GM12864 (cell line): ENCODE results near the gene CDH23.
A peak's percentile ranks its signal among the peaks of the same experiment; 100 is the strongest.

Experiments used
- DNase-seq: peaks from one replicate; pipeline ENCODE4 v3.0.0-alpha.2; 2011; ENCODE audit warnings: low read depth
- H3K4me3 ChIP-seq: 2 replicates; pipeline ENCODE4 v1.5.1; 2011; ENCODE audit warnings: mild to moderate bottlenecking, low read depth, low read length, control low read depth
- CTCF ChIP-seq: IDR thresholded peaks from 2 replicates; pipeline ENCODE4 v1.5.1; 2011; ENCODE audit warnings: low read depth, mild to moderate bottlenecking, moderate library complexity, low read length, control low read depth, inconsistent platforms; ENCODE audit errors: missing control alignments

Gene CDH23

DNA sequence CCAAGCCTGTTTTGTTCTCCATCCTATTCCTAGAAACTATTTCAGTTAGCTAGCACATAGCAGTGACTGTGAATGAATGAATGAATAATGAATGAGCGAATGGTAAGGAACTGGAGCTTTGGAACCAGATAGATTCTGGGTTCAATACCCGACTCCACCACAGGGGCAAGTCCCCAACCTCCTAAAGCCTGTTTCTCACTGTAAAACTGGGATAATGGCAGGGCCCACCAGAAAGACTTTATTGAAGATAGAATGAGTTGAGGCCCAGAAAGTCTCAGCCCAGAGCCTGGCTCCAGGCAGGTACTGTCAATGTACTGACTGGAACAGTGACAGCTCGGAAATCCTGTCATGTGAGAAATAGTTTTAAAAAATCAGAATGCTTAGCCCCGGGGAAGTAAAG, 1.1 kb upstream of the CDH23 start:
- TF ChIP-seq CTCF, result peak; percentile 24
- no peak overlapping the region for H3K4me3 ChIP-seq
- DNase-seq, result no peak

DNA sequence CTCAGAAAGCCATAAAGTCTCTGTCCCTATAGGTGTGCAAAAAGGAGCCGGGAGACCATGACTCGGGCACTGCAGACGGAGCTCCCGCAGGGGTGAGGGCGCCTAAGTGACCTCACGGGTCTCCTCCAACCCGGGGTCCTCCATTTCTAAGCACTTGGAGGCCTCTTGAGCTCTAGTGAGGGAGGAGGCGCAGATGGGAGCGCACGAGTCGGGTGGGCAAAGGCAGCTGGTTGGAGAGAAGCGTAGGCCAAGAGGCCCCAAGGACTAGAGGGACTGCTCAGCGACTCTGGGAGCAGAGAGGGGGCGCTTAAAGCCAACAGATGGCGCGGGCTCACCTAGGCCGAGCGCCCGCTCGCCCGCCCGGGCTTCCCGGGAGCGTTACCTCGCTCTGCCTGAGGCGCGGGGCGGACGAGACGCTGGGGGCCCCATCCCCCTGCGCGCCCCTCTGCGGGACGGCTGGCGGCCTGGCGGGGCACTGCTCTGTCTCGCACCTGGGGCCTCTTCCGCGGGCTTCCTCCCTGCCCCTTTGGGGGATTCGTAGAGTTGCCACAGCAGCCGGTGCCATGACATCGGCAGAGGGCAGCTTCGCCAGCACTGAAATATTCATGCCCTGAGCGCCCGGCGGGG, 523 bp upstream of the CDH23 start:
- no peak overlapping the region for H3K4me3 ChIP-seq
- no peak for DNase-seq
- TF ChIP-seq CTCF, result peak; percentile 19

GRCh38 chr10:71397296-71398212, 834 bp downstream of the CDH23 start:
- no peak overlapping the region for H3K4me3 ChIP-seq
- DNase-seq, result no peak
- TF ChIP-seq CTCF, result no peak

GRCh38 chr10:71398976-71399375, 2.3 kb downstream of the CDH23 start:
- TF ChIP-seq CTCF, result no peak
- DNase-seq, result no peak
- no peak overlapping the region for H3K4me3 ChIP-seq

DNA sequence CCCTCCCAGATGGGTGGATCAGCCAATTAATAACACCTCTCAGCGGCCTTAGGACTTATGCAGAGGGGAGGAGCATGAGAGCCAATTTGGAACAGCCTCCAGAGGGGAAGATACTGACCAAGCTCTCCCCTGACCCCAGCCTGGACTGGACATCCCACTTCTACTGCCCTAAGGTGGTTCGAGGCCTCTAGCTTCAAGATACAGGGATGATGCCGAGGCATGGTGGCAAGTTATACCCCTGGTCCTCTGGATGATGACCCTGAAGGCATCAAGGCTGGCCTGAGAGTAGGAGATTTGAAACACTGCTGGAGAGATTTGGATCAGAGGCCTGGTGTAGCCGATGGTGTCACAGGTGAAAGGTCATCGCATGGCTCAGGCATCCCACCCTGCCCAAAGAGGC, 3.2 kb downstream of the CDH23 start:
- DNase-seq, result no peak
- no peak overlapping the region for H3K4me3 ChIP-seq
- TF ChIP-seq CTCF, result no peak

DNA sequence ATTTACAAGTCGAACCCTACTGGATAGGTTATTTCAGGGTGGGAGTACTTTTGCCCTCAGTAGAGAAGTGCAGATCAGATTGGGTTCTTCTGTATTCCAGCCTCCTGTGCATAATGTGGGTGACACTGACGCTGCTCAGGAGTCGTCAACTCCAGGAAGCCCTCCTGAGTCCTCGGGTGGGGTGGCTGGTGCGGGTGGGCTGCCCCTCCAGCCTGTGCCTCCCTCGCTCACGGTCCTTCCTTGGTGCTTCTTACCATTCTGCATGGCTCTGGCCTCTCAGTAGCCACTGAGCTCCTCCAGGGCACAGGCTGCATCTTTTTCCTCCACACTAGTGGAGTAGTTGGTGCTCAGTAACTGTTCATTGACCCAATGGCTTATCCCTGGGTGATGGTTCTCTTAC, 4.3 kb downstream of the CDH23 start:
- no peak for DNase-seq
- TF ChIP-seq CTCF, result no peak
- no peak overlapping the region for H3K4me3 ChIP-seq
